Liver (tissue), 9 donors: Measurements from ENCODE around the gene MRPL50. TPM values are rescaled to one million over a fixed set of nuclear protein-coding genes. Genes with fewer than 3 reads are reported as not detected.

Experiments used
- DNase-seq: peaks from one replicate; pipeline ENCODE4 v3.0.0-alpha.2; 2017; ENCODE audit warnings: low spot score
- H3K27ac ChIP-seq, 2 donors: one replicate each; pipeline ENCODE4 v1.7.0; 2013; ENCODE audit warnings: inconsistent platforms in 2 of 2, low read length in 2 of 2, control low read depth in 1 of 2, low read depth in 1 of 2, mild to moderate bottlenecking in 1 of 2
- H3K27me3 ChIP-seq, 4 donors: one replicate each; pipeline versions ENCODE4 v1.6.1 to v1.7.0; 2013; ENCODE audit warnings: low read length in 3 of 4, inconsistent platforms in 1 of 4, mild to moderate bottlenecking in 1 of 4, moderate library complexity in 1 of 4; ENCODE audit not compliant: control insufficient read depth in 4 of 4, insufficient read depth in 4 of 4
- H3K36me3 ChIP-seq, 4 donors: one replicate each; pipeline versions ENCODE4 v1.6.1 to v1.7.0; 2013; ENCODE audit warnings: low read length in 3 of 4, mild to moderate bottlenecking in 3 of 4, low read depth in 1 of 4, moderate library complexity in 1 of 4; ENCODE audit not compliant: control insufficient read depth in 4 of 4, insufficient read depth in 3 of 4
- H3K4me1 ChIP-seq, 4 donors: one replicate each; pipeline versions ENCODE4 v1.6.1 to v1.7.0; 2013; ENCODE audit warnings: low read length in 3 of 4, mild to moderate bottlenecking in 3 of 4, moderate library complexity in 1 of 4; ENCODE audit not compliant: control insufficient read depth in 4 of 4, insufficient read depth in 4 of 4
- H3K4me3 ChIP-seq, 3 donors: one replicate each; pipeline versions ENCODE4 v1.6.1 to v1.7.0; 2013; ENCODE audit warnings: low read length in 3 of 3, control low read depth in 1 of 3, low read depth in 1 of 3, mild to moderate bottlenecking in 1 of 3
- H3K9ac ChIP-seq, 2 donors: one replicate each; pipeline ENCODE4 v1.7.0; 2013; ENCODE audit warnings: low read length in 2 of 2, mild to moderate bottlenecking in 2 of 2, moderate library complexity in 2 of 2, control low read depth in 1 of 2, low read depth in 1 of 2
- H3K9me3 ChIP-seq, 4 donors: one replicate each; pipeline versions ENCODE4 v1.6.1 to v1.7.0; 2013; ENCODE audit warnings: low read length in 3 of 4; ENCODE audit not compliant: control insufficient read depth in 4 of 4
- EGR1 ChIP-seq, 2 donors: IDR thresholded peaks; 2 replicates each; pipeline ENCODE4 v1.6.1; 2016 to 2018; ENCODE audit warnings: antibody characterized with exemption in 2 of 2, low read depth in 2 of 2
- FOXA1 ChIP-seq: IDR thresholded peaks from 2 replicates; pipeline ENCODE4 v1.6.1; 2016; ENCODE audit warnings: antibody characterized with exemption
- FOXA2 ChIP-seq: IDR thresholded peaks from 2 replicates; pipeline ENCODE4 v1.6.1; 2016; ENCODE audit warnings: antibody characterized with exemption
- GABPA ChIP-seq, 2 donors: IDR thresholded peaks in 1 of 2; conservative IDR thresholded peaks in 1 of 2; 2 replicates each; pipeline ENCODE4 v1.6.1; 2016; ENCODE audit warnings: antibody characterized with exemption in 2 of 2, mild to moderate bottlenecking in 1 of 2, moderate library complexity in 1 of 2
- HNF4A ChIP-seq, 2 donors: conservative IDR thresholded peaks; 2 replicates each; pipeline ENCODE4 v1.6.1; 2016; ENCODE audit warnings: antibody characterized with exemption in 2 of 2, mild to moderate bottlenecking in 2 of 2
- HNF4G ChIP-seq: IDR thresholded peaks from 2 replicates; pipeline ENCODE4 v1.6.1; 2016; ENCODE audit warnings: antibody characterized with exemption
- JUND ChIP-seq, 2 donors: IDR thresholded peaks; 2 replicates each; pipeline ENCODE4 v1.6.1; 2016; ENCODE audit warnings: antibody characterized with exemption in 2 of 2
- NR2F2 ChIP-seq: IDR thresholded peaks from 2 replicates; pipeline ENCODE4 v1.6.1; 2016; ENCODE audit warnings: antibody characterized with exemption
- RAD21 ChIP-seq, 2 donors: IDR thresholded peaks; 2 replicates each; pipeline ENCODE4 v1.6.1; 2016; ENCODE audit warnings: antibody characterized with exemption in 2 of 2, mild to moderate bottlenecking in 2 of 2
- RXRA ChIP-seq, 2 donors: IDR thresholded peaks; 2 replicates each; pipeline ENCODE4 v1.6.1; 2017 to 2018; ENCODE audit warnings: antibody characterized with exemption in 2 of 2, mild to moderate bottlenecking in 1 of 2
- SP1 ChIP-seq: IDR thresholded peaks from 2 replicates; pipeline ENCODE4 v1.6.1; 2018; ENCODE audit warnings: antibody characterized with exemption, mild to moderate bottlenecking
- TAF1 ChIP-seq: conservative IDR thresholded peaks from 2 replicates; pipeline ENCODE4 v1.6.1; 2016; ENCODE audit warnings: antibody characterized with exemption, mild to moderate bottlenecking
- YY1 ChIP-seq: IDR thresholded peaks from 2 replicates; pipeline ENCODE4 v1.6.1; 2016; ENCODE audit warnings: antibody characterized with exemption, mild to moderate bottlenecking
- WGBS: extraction: QIAGEN DNeasy Blood & Tissue Kit; methylation state at CpG from one replicate; pipeline ENCODE4 v1.1.7; 2013; 5-methylcytosine and 5-hydroxymethylcytosine counted together
- polyA plus RNA-seq, 2 donors: library from polyadenylated mRNA; stranded (reverse) in 1 of 2; unstranded in 1 of 2; fragments of 200-250 nt in 1 of 2; fragments of >200 nt in 1 of 2; fragmentation: Nextera tagmentation in 1 of 2; extraction: Ambion mirVana in 1 of 2; gene quantifications; one replicate each; pipeline versions ENCODE4 v1.2.1 to v1.2.3, GENCODE V29; 2013 to 2015
- total RNA-seq, 2 donors: library from RNA; depleted of rRNA; stranded (reverse); fragments of >200 nt; gene quantifications; one replicate each; pipeline ENCODE4 v1.2.3, GENCODE V29; 2014
- TF ChIP-seq, protein P1 (sequence below): fragments of 150-350 bp; IDR thresholded peaks from 2 replicates; pipeline ENCODE4 v1.5.1; 2017; ENCODE audit warnings: improper control_type of control experiment, low read depth, low read length; ENCODE audit not compliant: missing input control
- TF ChIP-seq, protein P2 (sequence below): IDR thresholded peaks from 2 replicates; pipeline ENCODE4 v1.6.1; 2016; ENCODE audit warnings: antibody characterized with exemption
- TF ChIP-seq, protein P3 (sequence below): IDR thresholded peaks from 2 replicates; pipeline ENCODE4 v1.6.1; 2016; ENCODE audit warnings: antibody characterized with exemption
- TF ChIP-seq, protein P4 (sequence below): IDR thresholded peaks from 2 replicates; pipeline ENCODE4 v1.6.1; 2016; ENCODE audit warnings: antibody characterized with exemption
- TF ChIP-seq, protein P5 (sequence below): IDR thresholded peaks from 2 replicates; pipeline ENCODE4 v1.6.1; 2016; ENCODE audit warnings: antibody characterized with exemption, mild to moderate bottlenecking
- donor health status: healthy.
- donor health status: healthy.
- donor health status: healthy.
- donor health status: healthy.
- donor health status: healthy.

Gene MRPL50
- total and polyA plus RNA-seq, 4 donors, result 5.7 to 12.3 (median 10.5) TPM

DNA sequence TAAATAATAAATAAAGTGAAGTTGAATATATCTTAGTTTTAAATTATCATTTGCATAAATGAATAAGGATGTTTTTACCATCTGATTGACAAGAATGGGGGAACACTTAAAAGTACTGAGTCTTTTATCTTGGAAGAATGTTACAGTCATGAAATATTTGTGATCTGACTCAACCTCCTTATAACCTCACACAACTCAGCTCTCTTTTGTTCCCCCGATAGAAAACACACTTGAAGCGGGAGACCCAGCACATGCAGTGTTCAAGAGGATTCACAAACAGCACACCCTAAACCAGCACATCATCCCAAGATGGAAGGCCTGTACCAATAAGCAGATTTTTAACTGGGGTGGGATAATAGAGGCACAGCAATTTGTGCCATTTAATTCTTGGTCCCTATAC is 29.1 kb downstream of the MRPL50 start:
- TF ChIP-seq, protein P1, sequence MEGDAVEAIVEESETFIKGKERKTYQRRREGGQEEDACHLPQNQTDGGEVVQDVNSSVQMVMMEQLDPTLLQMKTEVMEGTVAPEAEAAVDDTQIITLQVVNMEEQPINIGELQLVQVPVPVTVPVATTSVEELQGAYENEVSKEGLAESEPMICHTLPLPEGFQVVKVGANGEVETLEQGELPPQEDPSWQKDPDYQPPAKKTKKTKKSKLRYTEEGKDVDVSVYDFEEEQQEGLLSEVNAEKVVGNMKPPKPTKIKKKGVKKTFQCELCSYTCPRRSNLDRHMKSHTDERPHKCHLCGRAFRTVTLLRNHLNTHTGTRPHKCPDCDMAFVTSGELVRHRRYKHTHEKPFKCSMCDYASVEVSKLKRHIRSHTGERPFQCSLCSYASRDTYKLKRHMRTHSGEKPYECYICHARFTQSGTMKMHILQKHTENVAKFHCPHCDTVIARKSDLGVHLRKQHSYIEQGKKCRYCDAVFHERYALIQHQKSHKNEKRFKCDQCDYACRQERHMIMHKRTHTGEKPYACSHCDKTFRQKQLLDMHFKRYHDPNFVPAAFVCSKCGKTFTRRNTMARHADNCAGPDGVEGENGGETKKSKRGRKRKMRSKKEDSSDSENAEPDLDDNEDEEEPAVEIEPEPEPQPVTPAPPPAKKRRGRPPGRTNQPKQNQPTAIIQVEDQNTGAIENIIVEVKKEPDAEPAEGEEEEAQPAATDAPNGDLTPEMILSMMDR, result no peak
- TF ChIP-seq TAF1 (no peak), EGR1 (IDR thresholded peaks at IDR 0.05; ENCODE audit: low read depth in 2 of 2) (no peak), NR2F2 (no peak), SP1 (no peak), HNF4A (conservative IDR thresholded peaks at IDR 0.05) (no peak), RXRA (IDR thresholded peaks at IDR 0.05) (no peak)
- TF ChIP-seq, protein P2, sequence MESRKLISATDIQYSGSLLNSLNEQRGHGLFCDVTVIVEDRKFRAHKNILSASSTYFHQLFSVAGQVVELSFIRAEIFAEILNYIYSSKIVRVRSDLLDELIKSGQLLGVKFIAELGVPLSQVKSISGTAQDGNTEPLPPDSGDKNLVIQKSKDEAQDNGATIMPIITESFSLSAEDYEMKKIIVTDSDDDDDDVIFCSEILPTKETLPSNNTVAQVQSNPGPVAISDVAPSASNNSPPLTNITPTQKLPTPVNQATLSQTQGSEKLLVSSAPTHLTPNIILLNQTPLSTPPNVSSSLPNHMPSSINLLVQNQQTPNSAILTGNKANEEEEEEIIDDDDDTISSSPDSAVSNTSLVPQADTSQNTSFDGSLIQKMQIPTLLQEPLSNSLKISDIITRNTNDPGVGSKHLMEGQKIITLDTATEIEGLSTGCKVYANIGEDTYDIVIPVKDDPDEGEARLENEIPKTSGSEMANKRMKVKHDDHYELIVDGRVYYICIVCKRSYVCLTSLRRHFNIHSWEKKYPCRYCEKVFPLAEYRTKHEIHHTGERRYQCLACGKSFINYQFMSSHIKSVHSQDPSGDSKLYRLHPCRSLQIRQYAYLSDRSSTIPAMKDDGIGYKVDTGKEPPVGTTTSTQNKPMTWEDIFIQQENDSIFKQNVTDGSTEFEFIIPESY, result no peak

DNA sequence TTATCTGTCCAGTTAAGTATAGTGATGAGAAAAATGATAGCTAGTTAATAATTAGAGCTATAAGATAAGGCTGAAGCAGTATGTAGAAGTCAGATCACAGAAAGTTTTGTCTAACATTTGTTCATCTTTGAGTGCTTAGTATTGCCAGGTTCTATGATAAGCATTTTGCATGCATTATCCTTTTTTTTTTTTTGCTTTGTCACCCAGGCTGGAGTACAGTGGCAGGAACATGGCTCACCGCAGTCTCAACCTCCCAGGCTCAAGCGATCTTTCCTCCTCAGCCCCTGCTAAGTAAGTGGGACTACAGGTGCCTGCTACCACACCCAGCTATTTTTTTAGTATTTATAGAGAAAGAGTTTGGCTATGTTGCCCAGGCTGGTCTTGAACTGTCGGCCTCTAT is 31.1 kb downstream of the MRPL50 start:
- no peaks in the 10 kb centered on the region for H3K9me3 ChIP-seq
- DNase-seq, result no peak
- peak overlapping the region in 1 of 2 donors; percentile 28 for H3K27ac ChIP-seq
- WGBS, result 90% methylated on average over 3 of the region's 3 CpGs
- no peak overlapping the region for H3K9ac ChIP-seq
- TF ChIP-seq JUND (IDR thresholded peaks at IDR 0.05) (no peak), TAF1 (no peak), HNF4G (no peak), EGR1 (IDR thresholded peaks at IDR 0.05; ENCODE audit: low read depth in 2 of 2) (no peak), FOXA1 (no peak), SP1 (no peak), GABPA (IDR thresholded peaks at IDR 0.05 in 1 of 2, conservative IDR thresholded peaks at IDR 0.05 in 1 of 2) (no peak), HNF4A (conservative IDR thresholded peaks at IDR 0.05) (no peak), RXRA (IDR thresholded peaks at IDR 0.05) (no peak), RAD21 (IDR thresholded peaks at IDR 0.05) (no peak), FOXA2 (no peak), YY1 (no peak), NR2F2 (no peak)
- TF ChIP-seq, protein P2, result no peak
- TF ChIP-seq, protein P3, sequence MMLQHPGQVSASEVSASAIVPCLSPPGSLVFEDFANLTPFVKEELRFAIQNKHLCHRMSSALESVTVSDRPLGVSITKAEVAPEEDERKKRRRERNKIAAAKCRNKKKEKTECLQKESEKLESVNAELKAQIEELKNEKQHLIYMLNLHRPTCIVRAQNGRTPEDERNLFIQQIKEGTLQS, result no peak
- TF ChIP-seq, protein P4, sequence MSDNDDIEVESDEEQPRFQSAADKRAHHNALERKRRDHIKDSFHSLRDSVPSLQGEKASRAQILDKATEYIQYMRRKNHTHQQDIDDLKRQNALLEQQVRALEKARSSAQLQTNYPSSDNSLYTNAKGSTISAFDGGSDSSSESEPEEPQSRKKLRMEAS, result no peak
- TF ChIP-seq, protein P1, result no peak
- TF ChIP-seq, protein P5, sequence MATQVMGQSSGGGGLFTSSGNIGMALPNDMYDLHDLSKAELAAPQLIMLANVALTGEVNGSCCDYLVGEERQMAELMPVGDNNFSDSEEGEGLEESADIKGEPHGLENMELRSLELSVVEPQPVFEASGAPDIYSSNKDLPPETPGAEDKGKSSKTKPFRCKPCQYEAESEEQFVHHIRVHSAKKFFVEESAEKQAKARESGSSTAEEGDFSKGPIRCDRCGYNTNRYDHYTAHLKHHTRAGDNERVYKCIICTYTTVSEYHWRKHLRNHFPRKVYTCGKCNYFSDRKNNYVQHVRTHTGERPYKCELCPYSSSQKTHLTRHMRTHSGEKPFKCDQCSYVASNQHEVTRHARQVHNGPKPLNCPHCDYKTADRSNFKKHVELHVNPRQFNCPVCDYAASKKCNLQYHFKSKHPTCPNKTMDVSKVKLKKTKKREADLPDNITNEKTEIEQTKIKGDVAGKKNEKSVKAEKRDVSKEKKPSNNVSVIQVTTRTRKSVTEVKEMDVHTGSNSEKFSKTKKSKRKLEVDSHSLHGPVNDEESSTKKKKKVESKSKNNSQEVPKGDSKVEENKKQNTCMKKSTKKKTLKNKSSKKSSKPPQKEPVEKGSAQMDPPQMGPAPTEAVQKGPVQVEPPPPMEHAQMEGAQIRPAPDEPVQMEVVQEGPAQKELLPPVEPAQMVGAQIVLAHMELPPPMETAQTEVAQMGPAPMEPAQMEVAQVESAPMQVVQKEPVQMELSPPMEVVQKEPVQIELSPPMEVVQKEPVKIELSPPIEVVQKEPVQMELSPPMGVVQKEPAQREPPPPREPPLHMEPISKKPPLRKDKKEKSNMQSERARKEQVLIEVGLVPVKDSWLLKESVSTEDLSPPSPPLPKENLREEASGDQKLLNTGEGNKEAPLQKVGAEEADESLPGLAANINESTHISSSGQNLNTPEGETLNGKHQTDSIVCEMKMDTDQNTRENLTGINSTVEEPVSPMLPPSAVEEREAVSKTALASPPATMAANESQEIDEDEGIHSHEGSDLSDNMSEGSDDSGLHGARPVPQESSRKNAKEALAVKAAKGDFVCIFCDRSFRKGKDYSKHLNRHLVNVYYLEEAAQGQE, result no peak
- H3K4me1 ChIP-seq, result peaks cover 6 to 52% (median 36%) of the 10 kb centered on the region in 4 donors
- no peak overlapping the region for H3K4me3 ChIP-seq
- peaks cover 3 to 76% (median 45%) of the 10 kb centered on the region in 4 donors for H3K36me3 ChIP-seq
- no peaks in the 10 kb centered on the region for H3K27me3 ChIP-seq

More for the DNA sequence above, 29.1 kb downstream of the MRPL50 start:
- WGBS, result 83% methylated on average over 2 of the region's 2 CpGs
- no peak overlapping the region for H3K27ac ChIP-seq
- no peaks in the 10 kb centered on the region for H3K27me3 ChIP-seq
- peaks cover 6 to 57% (median 40%) of the 10 kb centered on the region in 4 donors for H3K4me1 ChIP-seq
- H3K36me3 ChIP-seq, result peaks cover 3 to 63% (median 29%) of the 10 kb centered on the region in 4 donors
- H3K9me3 ChIP-seq, result no peaks in the 10 kb centered on the region
- no peak for DNase-seq
- H3K9ac ChIP-seq, result no peak overlapping the region
- H3K4me3 ChIP-seq, result no peak overlapping the region
